Spleen (tissue), 7 donors: Measurements from ENCODE around the gene NOL9.

Experiments
- CTCF ChIP-seq, 11 experiments: fragments of 200-600 bp in 7 of 11; fragments of 450-650 bp in 4 of 11; sonication (generic) in 4 of 11; IDR thresholded peaks in 8 of 11; conservative IDR thresholded peaks in 3 of 11; 1 replicate in 7 of 11; 2 replicates in 4 of 11; pipeline versions ENCODE4 v1.4.0 to v1.8.0; 2016 to 2021; ENCODE audit warnings: antibody characterized with exemption in 11 of 11, inconsistent platforms in 4 of 11, mild to moderate bottlenecking in 1 of 11
- POLR2A ChIP-seq, 3 donors: fragments of 450-650 bp; IDR thresholded peaks; one replicate each; pipeline ENCODE4 v1.5.1; 2017; ENCODE audit warnings: antibody characterized with exemption in 3 of 3, mild to moderate bottlenecking in 1 of 3
- POLR2AphosphoS5 ChIP-seq, 3 donors: sonication (generic); formaldehyde crosslinking; IDR thresholded peaks; one replicate each; pipeline ENCODE4 v1.5.1; 2017; ENCODE audit warnings: antibody characterized with exemption in 3 of 3
- donor health status: DM: no; HTN: no; CAD: no; lungs with moderate emphysema.
- donor health status: DM: no; HTN: no; CAD: no.
- donor health status: DM: no; HTN: no; CAD: no.

GRCh38 chr1:6511561-6512244 lies 42.6 kb downstream of the NOL9 start:
- TF ChIP-seq POLR2A (IDR thresholded peaks at IDR 0.05) (no peak), CTCF (IDR thresholded peaks at IDR 0.05 in 8 of 11, conservative IDR thresholded peaks at IDR 0.05 in 3 of 11) (no peak), POLR2AphosphoS5 (IDR thresholded peaks at IDR 0.05) (no peak)
